HCT116 (cell line): ENCODE data around the gene COA1. TPM values are rescaled to one million over a fixed set of nuclear protein-coding genes. Genes with fewer than 3 reads are reported as not detected.

Experiments used
- ATAC-seq: fragments of 200-7000 bp; cut with Tn5 transposase; 2 replicates; pipeline ENCODE4 v1.9.1; 2020; ENCODE audit warnings: mild to moderate bottlenecking, moderate library complexity
- BruUV-seq: library from RNA; stranded (reverse); fragments of 400-500 nt; replicated peaks from 2 replicates; lab custom pipeline; 2021; lab: Mats Ljungman, UMichigan
- CTCF ChIA-PET: fragments of 300-600 bp; sonication (Branson Sonifier 250); formaldehyde crosslinking; loops from one replicate; lab custom pipeline; 2021; ENCODE audit warnings: antibody characterized with exemption; lab: Charles Lee
- POLR2A ChIA-PET: fragments of 300-600, 350-600 bp; sonication (Branson Sonifier 250); formaldehyde crosslinking; loops from one replicate; lab custom pipeline; 2021; ENCODE audit warnings: antibody characterized with exemption; lab: Charles Lee
- RAD21 ChIA-PET, 2 experiments: fragments of 300-600 bp; sonication (Branson Sonifier 250); formaldehyde crosslinking; loops; one replicate each; lab custom pipeline; 2023; ENCODE audit warnings: low total read pairs in 2 of 2; ENCODE audit not compliant: uncharacterized antibody in 2 of 2, unreplicated experiment in 2 of 2, low non-redundant PET in 1 of 2; lab: Charles Lee
- DNase-seq: peaks from one replicate; pipeline ENCODE4 v3.0.0-alpha.2; 2010; ENCODE audit warnings: low read depth, low spot score
- H2AFZ ChIP-seq: fragments of 200-600 bp; shearing (Covaris generic), sonication (generic); 2 replicates; pipeline ENCODE4 v1.6.1; 2017; ENCODE audit warnings: low read depth, mixed run types, mixed read lengths, antibody characterized with exemption, low read length; ENCODE audit not compliant: poor library complexity, severe bottlenecking
- H3K27ac ChIP-seq: 2 replicates; pipeline ENCODE4 v1.5.1; 2012; ENCODE audit warnings: low read depth, low read length
- H3K27me3 ChIP-seq: fragments of 200-600 bp; sonication (generic); 2 replicates; pipeline ENCODE4 v1.6.1; 2016; ENCODE audit warnings: mixed run types, low read length, mixed read lengths; ENCODE audit not compliant: insufficient read depth
- H3K36me3 ChIP-seq, 2 experiments: fragments of 200-500 bp in 1 of 2; fragments of 200-600 bp in 1 of 2; sonication (Bioruptor generic) in 1 of 2; sonication (generic) in 1 of 2; 2 replicates each; pipeline versions ENCODE4 v1.5.1 to v1.6.1; 2014 to 2016; ENCODE audit warnings: low read length in 2 of 2, inconsistent platforms in 1 of 2, mixed read lengths in 1 of 2, mixed run types in 1 of 2; ENCODE audit not compliant: insufficient read depth in 2 of 2, control insufficient read depth in 1 of 2
- H3K4me1 ChIP-seq, 2 experiments: fragments of 200-600 bp in 1 of 2; sonication (generic) in 1 of 2; 2 replicates each; pipeline versions ENCODE4 v1.5.1 to v1.6.1; 2012 to 2017; ENCODE audit warnings: low read length in 2 of 2, inconsistent platforms in 1 of 2, mild to moderate bottlenecking in 1 of 2, mixed read lengths in 1 of 2, mixed run types in 1 of 2, moderate library complexity in 1 of 2; ENCODE audit not compliant: insufficient read depth in 2 of 2, control insufficient read depth in 1 of 2
- H3K4me2 ChIP-seq: fragments of 200-600 bp; sonication (generic); 2 replicates; pipeline ENCODE4 v1.6.1; 2017; ENCODE audit warnings: mixed run types, low read length, mixed read lengths
- H3K4me3 ChIP-seq, 2 experiments: fragments of 200-600 bp in 1 of 2; sonication (generic) in 1 of 2; replicated peaks in 1 of 2; 2 replicates each; pipeline ENCODE4 v1.5.1; 2011 to 2016; ENCODE audit warnings: low read length in 2 of 2, control low read depth in 1 of 2, low read depth in 1 of 2, mild to moderate bottlenecking in 1 of 2, mixed read lengths in 1 of 2, mixed run types in 1 of 2
- H3K79me2 ChIP-seq: fragments of 200-600 bp; sonication (generic); 2 replicates; pipeline ENCODE4 v1.6.1; 2017; ENCODE audit warnings: mild to moderate bottlenecking, mixed run types, low read length, moderate library complexity, mixed read lengths; ENCODE audit not compliant: insufficient read depth
- H3K9ac ChIP-seq: fragments of 200-600 bp; sonication (generic); 2 replicates; pipeline ENCODE4 v1.6.1; 2016; ENCODE audit warnings: low read length, mixed read lengths
- H3K9me2 ChIP-seq: fragments of 200-600 bp; sonication (generic), shearing (Covaris generic); 2 replicates; pipeline ENCODE4 v1.6.1; 2017; ENCODE audit warnings: mixed run types, mild to moderate bottlenecking, moderate library complexity; ENCODE audit not compliant: insufficient read depth
- H3K9me3 ChIP-seq, 2 experiments: fragments of 200-500 bp in 1 of 2; fragments of 200-600 bp in 1 of 2; sonication (Bioruptor generic) in 1 of 2; sonication (generic) in 1 of 2; 2 replicates each; pipeline ENCODE4 v1.6.1; 2014 to 2017; ENCODE audit warnings: low read length in 2 of 2, mixed read lengths in 2 of 2, inconsistent platforms in 1 of 2, low read depth in 1 of 2, mild to moderate bottlenecking in 1 of 2, mixed run types in 1 of 2, moderate library complexity in 1 of 2; ENCODE audit not compliant: control insufficient read depth in 1 of 2, insufficient read depth in 1 of 2
- H4K20me1 ChIP-seq: fragments of 200-600 bp; sonication (generic), shearing (Covaris generic); 2 replicates; pipeline ENCODE4 v1.6.1; 2017; ENCODE audit warnings: mixed run types, mild to moderate bottlenecking, moderate library complexity; ENCODE audit not compliant: insufficient read depth
- ATF3 ChIP-seq: IDR thresholded peaks from 2 replicates; pipeline ENCODE4 v1.6.1; 2012
- CBX3 ChIP-seq: IDR thresholded peaks from 2 replicates; pipeline ENCODE4 v1.6.1; 2012; ENCODE audit warnings: low read depth
- CEBPB ChIP-seq: IDR thresholded peaks from 2 replicates; pipeline ENCODE4 v1.6.1; 2012; ENCODE audit warnings: low read depth
- EZH2phosphoT487 ChIP-seq: fragments of 200-600 bp; IDR thresholded peaks from 2 replicates; pipeline ENCODE4 v1.6.1; 2018; ENCODE audit warnings: antibody characterized with exemption, borderline replicate concordance
- FOSL1 ChIP-seq: IDR thresholded peaks from 2 replicates; pipeline ENCODE4 v1.6.1; 2012; ENCODE audit warnings: low read depth
- JUND ChIP-seq: IDR thresholded peaks from 2 replicates; pipeline ENCODE4 v1.6.1; 2012
- POLR2AphosphoS5 ChIP-seq: IDR thresholded peaks from 2 replicates; pipeline ENCODE4 v1.6.1; 2011; ENCODE audit warnings: mild to moderate bottlenecking, low read depth, low read length, moderate library complexity
- REST ChIP-seq: IDR thresholded peaks from 2 replicates; pipeline ENCODE4 v1.6.1; 2012; ENCODE audit warnings: low read depth
- SIN3A ChIP-seq: IDR thresholded peaks from 2 replicates; pipeline ENCODE4 v1.6.1; 2012; ENCODE audit warnings: low read depth
- TCF7L2 ChIP-seq: IDR thresholded peaks from 2 replicates; pipeline ENCODE4 v1.7.0; 2011; ENCODE audit warnings: borderline replicate concordance, inconsistent platforms; ENCODE audit not compliant: insufficient read depth, insufficient read length; ENCODE audit errors: extremely low read depth
- ZFX ChIP-seq: fragments of 450-650 bp; IDR thresholded peaks from 2 replicates; pipeline ENCODE4 v1.6.1; 2017
- ZNF274 ChIP-seq: fragments of 200-500 bp; sonication (Bioruptor generic); IDR thresholded peaks from 2 replicates; pipeline ENCODE4 v1.6.1; 2014; ENCODE audit warnings: mild to moderate bottlenecking, low read depth, low read length, inconsistent platforms
- intact Hi-C: fragments of 100-400 bp; cut with micrococcal nuclease; formaldehyde crosslinking; loops from 2 replicates; pipeline ENCODE4 v1.10.0; 2022
- total RNA-seq: library from RNA; stranded (reverse); gene quantifications from one replicate; pipeline ENCODE4 v1.2.1, GENCODE V29; 2021; ENCODE audit not compliant: unreplicated experiment
- TF ChIP-seq, protein P1 (sequence below): IDR thresholded peaks from 2 replicates; pipeline ENCODE4 v1.6.1; 2011; ENCODE audit warnings: mild to moderate bottlenecking, low read length, moderate library complexity; ENCODE audit not compliant: insufficient replicate concordance; ENCODE audit errors: extremely low read depth

The COA1 gene
- total RNA-seq, 1 experiment from 2014 or later, result 78.5 TPM

DNA sequence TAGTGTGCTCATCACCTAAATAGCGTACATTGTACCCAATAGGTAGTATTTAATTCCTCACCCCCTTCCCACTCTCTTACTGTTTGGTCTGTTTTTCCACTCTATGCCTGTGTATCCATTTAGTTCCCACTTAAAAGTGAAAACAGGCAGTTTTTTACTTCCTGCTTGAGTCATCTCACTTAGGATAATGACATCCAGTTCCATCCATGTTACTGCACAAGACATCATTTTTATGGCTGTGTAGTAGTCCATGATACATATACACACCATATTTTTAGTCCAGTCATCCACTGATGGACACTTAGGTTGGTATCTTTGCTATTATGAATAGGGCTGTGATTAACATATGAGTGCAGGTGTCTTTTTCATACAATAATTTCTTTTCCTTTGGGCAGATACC, 136.3 kb downstream of the COA1 start:
- no peak overlapping the region for H3K4me2 ChIP-seq
- H3K36me3 ChIP-seq, result 0 out of 4 replicates have a peak, but pooled peaks cover 0 to 3% of the 10 kb centered on the region in 2 experiments
- H2AFZ ChIP-seq, result no peak overlapping the region
- no peak overlapping the region for H3K27ac ChIP-seq
- H3K79me2 ChIP-seq, result peaks cover 74% of the 10 kb centered on the region
- ChIA-PET POLR2A (interaction anchor here (0.9 kb wide), 1 partner anchor 10 kb away, joined by 3 read pairs; the partner anchor contains the start of gene STK17A), RAD21 (no interaction called here), CTCF (interaction anchor here (1.0 kb wide), 1 partner anchor 11 kb away, joined by 3 read pairs; no protein-coding TSS in a partner anchor)
- DNase-seq (no peak), ATAC-seq (no peak)
- no TSS peak for BruUV-seq
- peaks cover 16 to 37% of the 10 kb centered on the region in 2 experiments for H3K4me1 ChIP-seq
- intact Hi-C loops, result no loop called here
- no peaks in the 10 kb centered on the region for H3K27me3 ChIP-seq
- no peaks in the 10 kb centered on the region for H3K9me2 ChIP-seq
- H3K4me3 ChIP-seq, result no peak overlapping the region
- TF ChIP-seq JUND (no peak), SIN3A (no peak), ZNF274 (no peak), EZH2phosphoT487 (no peak), CEBPB (no peak), ATF3 (no peak), TCF7L2 (no peak), ZFX (no peak), FOSL1 (no peak)
- no peaks in the 10 kb centered on the region for H3K9me3 ChIP-seq
- peaks cover 5% of the 10 kb centered on the region; the same call in 1 of the 2 replicates for H4K20me1 ChIP-seq
- H3K9ac ChIP-seq, result no peak overlapping the region

- CTCF ChIA-PET, result interaction anchor here (0.6 to 1.0 kb wide), 2 partner anchors 9 to 10 kb away, joined by 3 read pairs; partner anchors contain the start of gene STK17A
- TF ChIP-seq, protein P1, sequence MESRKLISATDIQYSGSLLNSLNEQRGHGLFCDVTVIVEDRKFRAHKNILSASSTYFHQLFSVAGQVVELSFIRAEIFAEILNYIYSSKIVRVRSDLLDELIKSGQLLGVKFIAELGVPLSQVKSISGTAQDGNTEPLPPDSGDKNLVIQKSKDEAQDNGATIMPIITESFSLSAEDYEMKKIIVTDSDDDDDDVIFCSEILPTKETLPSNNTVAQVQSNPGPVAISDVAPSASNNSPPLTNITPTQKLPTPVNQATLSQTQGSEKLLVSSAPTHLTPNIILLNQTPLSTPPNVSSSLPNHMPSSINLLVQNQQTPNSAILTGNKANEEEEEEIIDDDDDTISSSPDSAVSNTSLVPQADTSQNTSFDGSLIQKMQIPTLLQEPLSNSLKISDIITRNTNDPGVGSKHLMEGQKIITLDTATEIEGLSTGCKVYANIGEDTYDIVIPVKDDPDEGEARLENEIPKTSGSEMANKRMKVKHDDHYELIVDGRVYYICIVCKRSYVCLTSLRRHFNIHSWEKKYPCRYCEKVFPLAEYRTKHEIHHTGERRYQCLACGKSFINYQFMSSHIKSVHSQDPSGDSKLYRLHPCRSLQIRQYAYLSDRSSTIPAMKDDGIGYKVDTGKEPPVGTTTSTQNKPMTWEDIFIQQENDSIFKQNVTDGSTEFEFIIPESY, result no peak
- TF ChIP-seq ZFX (no peak), POLR2AphosphoS5 (no peak), FOSL1 (no peak), CEBPB (no peak), CBX3 (no peak), ZNF274 (no peak), REST (no peak)
These were observed 137.0 kb downstream of the COA1 start for GRCh38 chr7:43592326-43592725.

More at GRCh38 chr7:43592326-43592725, 137.0 kb downstream of the COA1 start:
- intact Hi-C loops, result no loop called here
- RAD21 ChIA-PET, result no interaction called here
- ATAC-seq (no peak), DNase-seq (no peak)
- no TSS peak for BruUV-seq
- no peak overlapping the region for H3K9ac ChIP-seq
- H3K4me3 ChIP-seq, result no peak overlapping the region
- no peaks in the 10 kb centered on the region for H3K9me3 ChIP-seq
- no peak overlapping the region for H3K4me2 ChIP-seq
- H3K36me3 ChIP-seq, result 0 out of 4 replicates have a peak, but pooled peaks cover 0 to 3% of the 10 kb centered on the region in 2 experiments
- H3K27me3 ChIP-seq, result no peaks in the 10 kb centered on the region
- POLR2A ChIA-PET, result interaction anchor here (0.9 kb wide), 1 partner anchor 10 kb away, joined by 3 read pairs; the partner anchor contains the start of gene STK17A
- peaks cover 16 to 37% of the 10 kb centered on the region in 2 experiments for H3K4me1 ChIP-seq
- H3K79me2 ChIP-seq, result peaks cover 80% of the 10 kb centered on the region
- no peak overlapping the region for H2AFZ ChIP-seq
- peaks cover 5% of the 10 kb centered on the region; the same call in 1 of the 2 replicates for H4K20me1 ChIP-seq
- no peaks in the 10 kb centered on the region for H3K9me2 ChIP-seq
- H3K27ac ChIP-seq, result no peak overlapping the region
